ENCODE data around the gene CCNK. TPM values are rescaled to one million over a fixed set of nuclear protein-coding genes. Genes with fewer than 3 reads are reported as not detected.

CCNK gene
- total and polyA plus RNA-seq, 4 donors: 11.2 to 40.9 (median 26.5) TPM

DNA sequence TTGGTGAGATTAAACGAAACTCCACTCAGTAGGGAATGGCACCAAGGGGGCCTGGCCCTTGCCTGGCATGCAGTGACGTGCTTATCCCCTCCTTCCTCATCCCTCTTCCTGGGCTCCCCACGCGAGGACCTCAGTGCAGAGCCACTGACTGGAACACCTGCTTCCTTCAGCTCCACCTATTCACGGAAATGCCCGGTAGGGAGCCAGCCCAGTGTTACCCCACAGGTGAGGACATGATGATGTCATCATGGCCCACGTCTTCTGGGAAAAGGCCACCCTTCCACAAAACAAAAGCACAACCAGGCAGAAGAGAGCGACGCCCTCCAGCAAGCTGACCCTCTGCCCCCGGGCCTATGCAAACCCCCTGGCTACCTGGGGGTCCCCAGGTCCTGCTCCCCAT is 80.7 kb downstream of the CCNK start:
- Histone ChIP-seq H3K4me3 (ENCODE audit: low read length in 2 of 2) (no peak overlapping the region), H3K36me3 (ENCODE audit: control insufficient read depth in 1 of 2, insufficient read depth in 2 of 2, low read length in 1 of 2) (no peaks in the 10 kb centered on the region), H3K4me1 (ENCODE audit: control insufficient read depth in 1 of 2, insufficient read depth in 2 of 2, low read length in 2 of 2) (no peaks in the 10 kb centered on the region), H3K27ac (ENCODE audit: low read depth in 1 of 2, low read length in 2 of 2) (no peak overlapping the region), H3K9me3 (ENCODE audit: control insufficient read depth, low read length) (no peaks in the 10 kb centered on the region), H3K27me3 (ENCODE audit: control insufficient read depth in 1 of 2, insufficient read depth in 2 of 2, low read length in 1 of 2) (no peaks in the 10 kb centered on the region)
- no peak for ATAC-seq (ENCODE audit: low FRiP score)
- intact Hi-C loops (cut with DNase I): loop anchor here (5.0 kb wide), 1 partner anchor 65 kb away; no protein-coding TSS in a partner anchor
- WGBS, 2 donors: 88 to 89% methylated on average over 10 of the region's 10 CpGs
- no peak for DNase-seq

Other genes with a start within 250 kb of the CCNK start
- 1 to 10 TPM in 1 of 2 donors, under 1 TPM in 1; 0.58 to 1.3 TPM for gene BCL11B, start 209.2 kb upstream of the CCNK start, total RNA-seq
- gene BCL11B, start 209.2 kb upstream of the CCNK start, polyA plus RNA-seq: under 1 TPM in 1 of 2 donors, not detected in 1; 0.13 TPM
- 10 to 100 TPM; 60.7 to 66.0 TPM for gene SETD3, start 550 bp upstream of the CCNK start, total RNA-seq
- gene SETD3, start 550 bp upstream of the CCNK start, polyA plus RNA-seq: 10 to 100 TPM; 41.0 to 53.0 TPM
- 1 to 10 TPM; 6.4 to 7.6 TPM for gene CCDC85C, start 122.8 kb downstream of the CCNK start, total RNA-seq
- 1 to 10 TPM; 1.2 to 8.1 TPM for gene CCDC85C, start 122.8 kb downstream of the CCNK start, polyA plus RNA-seq
- 1 to 10 TPM; 2.5 to 7.7 TPM for gene HHIPL1, start 163.7 kb downstream of the CCNK start, total RNA-seq
- under 1 TPM; 0.51 to 0.63 TPM for gene HHIPL1, start 163.7 kb downstream of the CCNK start, polyA plus RNA-seq
- gene CYP46A1, start 202.9 kb downstream of the CCNK start, total RNA-seq: 1 to 10 TPM in 1 of 2 donors, under 1 TPM in 1; 0.68 to 3.7 TPM
- under 1 TPM in 1 of 2 donors, not detected in 1; 0.97 TPM for gene CYP46A1, start 202.9 kb downstream of the CCNK start, polyA plus RNA-seq